Activated T-cell treated with anti-CD3 and anti-CD28 coated beads for 1 hour (primary cell): ENCODE data around the gene INF2.

Experiments used
- DNase-seq: peaks from one replicate; pipeline ENCODE4 v3.0.0-alpha.2; 2020; ENCODE audit warnings: low read depth

The INF2 gene

GRCh38 chr14:104751539-104752422, 62.4 kb downstream of the INF2 start:
- no peak for DNase-seq

DNA sequence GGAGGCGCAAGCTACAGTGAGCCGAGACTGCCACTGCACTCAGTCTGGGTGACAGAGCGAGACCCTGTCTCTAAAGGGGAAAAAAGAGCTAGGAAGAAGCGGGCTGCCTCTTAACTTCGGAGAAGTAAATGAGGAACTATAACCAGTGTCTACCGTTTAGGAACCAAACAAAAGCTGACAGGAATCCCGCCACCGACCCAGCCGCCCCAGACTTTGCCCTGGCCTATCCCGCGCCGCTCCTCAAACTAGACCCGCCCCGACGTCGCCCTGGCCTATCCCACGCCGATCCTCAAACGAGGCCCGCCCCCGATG, 63.0 kb downstream of the INF2 start:
- DNase-seq: no peak

DNA sequence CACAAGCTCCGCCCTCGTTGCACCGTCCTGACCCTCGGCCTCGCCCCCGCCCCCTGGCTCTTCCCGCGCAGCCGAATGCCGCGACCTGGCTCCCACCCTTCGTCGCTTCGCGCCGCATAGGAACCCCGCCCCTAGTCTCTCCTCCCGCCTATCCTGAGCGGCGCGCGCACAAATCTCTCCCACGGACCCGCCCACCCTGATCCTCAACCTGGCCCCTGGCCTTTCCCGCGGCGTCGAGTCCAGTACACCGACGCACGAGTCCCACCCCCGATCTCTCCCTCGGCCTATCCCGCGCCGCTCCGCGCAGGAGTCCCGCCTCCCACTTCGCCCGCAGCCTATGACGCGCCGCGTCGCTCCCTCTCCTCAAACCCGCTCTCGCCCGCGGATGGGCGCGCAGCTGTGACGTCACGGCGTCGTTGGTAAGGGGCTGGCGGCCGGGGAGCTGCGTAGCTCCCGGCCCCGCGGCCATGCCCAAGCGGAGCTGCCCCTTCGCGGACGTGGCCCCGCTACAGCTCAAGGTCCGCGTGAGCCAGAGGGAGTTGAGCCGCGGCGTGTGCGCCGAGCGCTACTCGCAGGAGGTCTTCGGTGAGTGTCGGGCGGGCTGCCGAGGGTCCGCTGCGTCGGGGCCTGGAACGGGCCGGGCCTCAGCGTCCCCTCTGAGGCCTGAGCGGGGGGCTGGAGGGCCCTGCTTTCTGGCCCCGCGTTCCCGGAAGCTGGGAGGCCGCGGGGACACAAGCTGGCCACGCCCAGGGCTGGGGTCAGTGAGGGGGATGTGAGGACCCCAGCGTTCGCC, 63.5 kb downstream of the INF2 start, which contains the start of gene SIVA1:
SIVA1 (plus strand) TSS at position 413 of the 793 bp plus-strand sequence; CDS start at position 468, 55 bp downstream.
- DNase-seq: peak; percentile 99

DNA sequence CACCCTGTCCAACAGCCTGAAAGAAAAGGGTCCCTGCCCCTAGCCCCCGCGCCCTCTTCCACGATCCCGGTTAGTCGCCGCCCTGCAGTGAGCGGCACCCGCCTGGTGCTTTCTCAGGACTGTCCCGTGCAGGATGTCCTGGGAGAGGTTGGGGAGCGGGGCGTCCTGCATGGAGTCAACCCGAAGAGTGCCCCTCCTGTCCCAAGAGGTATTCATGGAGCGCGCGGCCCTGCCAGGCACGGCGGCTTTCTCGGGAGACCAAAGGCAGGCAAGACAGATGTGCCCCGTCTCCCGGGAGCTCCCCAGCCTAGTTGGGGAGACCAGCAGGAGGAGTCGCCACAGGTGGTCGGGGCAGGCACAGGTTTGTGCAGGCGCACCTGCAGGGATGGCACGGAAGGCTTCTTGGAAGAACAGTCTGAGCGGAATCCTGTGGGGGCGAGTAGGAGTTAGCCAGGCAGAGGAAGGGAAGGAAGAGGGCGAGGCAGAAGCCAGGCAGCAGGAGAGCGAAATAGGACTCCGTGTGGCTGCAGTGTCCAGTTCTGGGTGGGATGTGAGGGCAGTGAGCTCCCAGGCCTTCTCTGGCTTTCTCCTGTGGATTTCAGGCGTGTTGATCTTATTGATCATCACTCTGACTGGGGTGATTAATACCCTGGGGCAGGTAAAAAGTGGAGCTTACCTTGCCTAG, 64.3 kb downstream of the INF2 start:
- no peak for DNase-seq

- no peak for DNase-seq
Observed at GRCh38 chr14:104754213-104754851, 64.9 kb downstream of the INF2 start.

GRCh38 chr14:104755621-104756020, 66.2 kb downstream of the INF2 start:
- DNase-seq: no peak

DNA sequence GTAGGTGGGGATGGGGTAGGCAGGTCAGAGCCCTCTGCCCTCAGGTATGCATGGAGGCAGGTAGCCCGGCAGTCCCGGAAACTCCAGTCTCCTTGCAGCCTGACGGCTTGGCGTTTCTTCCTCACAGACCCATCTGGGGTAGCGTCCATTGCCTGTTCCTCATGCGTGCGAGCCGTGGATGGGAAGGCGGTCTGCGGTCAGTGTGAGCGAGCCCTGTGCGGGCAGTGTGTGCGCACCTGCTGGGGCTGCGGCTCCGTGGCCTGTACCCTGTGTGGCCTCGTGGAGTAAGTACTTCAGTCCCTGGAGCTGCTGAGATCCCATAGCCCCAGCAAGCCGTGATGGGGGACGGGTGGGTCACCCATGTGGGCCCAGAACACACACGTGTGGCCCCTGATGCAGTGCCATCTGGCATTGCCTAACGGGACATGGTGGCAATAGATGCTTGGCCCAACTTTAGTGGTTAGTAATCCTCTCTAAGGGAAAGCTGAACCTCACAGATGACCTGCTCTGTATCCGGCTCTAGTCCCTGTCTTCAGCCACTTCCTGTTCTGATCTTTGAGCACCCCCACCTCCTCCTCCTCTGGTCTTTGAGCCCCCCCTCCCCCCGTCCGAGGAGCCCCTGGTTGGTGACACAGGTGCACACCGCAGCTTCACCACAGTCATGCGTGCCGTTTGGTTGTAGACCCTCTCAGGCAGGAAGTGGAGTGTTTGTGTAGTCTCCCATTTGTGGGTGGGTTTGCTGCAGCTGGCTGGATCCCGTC, 67.2 kb downstream of the INF2 start:
- no peak for DNase-seq

GRCh38 chr14:104757238-104757585, 67.8 kb downstream of the INF2 start:
- DNase-seq: no peak

- DNase-seq: no peak
Observed at GRCh38 chr14:104757681-104758392, 68.4 kb downstream of the INF2 start.

GRCh38 chr14:104758981-104759969, 69.9 kb downstream of the INF2 start:
- no peak for DNase-seq

GRCh38 chr14:104765517-104765916, 76.1 kb downstream of the INF2 start:
- DNase-seq: no peak

DNA sequence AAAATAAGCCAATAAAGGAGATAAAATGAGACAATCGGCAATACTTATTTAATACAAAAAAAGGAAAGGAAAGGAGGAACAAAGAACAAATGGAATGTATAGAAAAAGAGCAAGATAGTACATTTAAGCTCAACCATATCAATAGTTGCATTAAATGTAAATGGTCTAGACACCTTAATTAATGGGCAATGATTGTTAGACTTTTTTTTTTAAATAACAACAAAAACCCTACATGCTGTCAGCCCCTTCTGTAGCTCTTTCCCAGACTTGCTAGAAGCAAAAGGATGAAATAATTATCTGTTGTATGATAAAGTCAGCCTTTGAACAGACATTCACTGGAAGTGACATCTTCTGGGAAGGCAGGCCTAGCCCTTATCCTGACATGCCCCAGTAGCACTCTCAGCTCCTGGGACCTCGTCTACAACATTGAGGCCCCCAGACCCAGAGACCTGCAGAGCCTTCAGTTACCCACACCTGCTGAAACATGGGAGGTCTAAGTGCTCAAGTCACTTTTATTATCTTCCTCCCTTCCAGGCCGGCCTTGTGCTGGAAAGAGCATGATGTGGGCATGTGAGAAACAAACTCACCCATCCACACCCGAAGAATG, 76.9 kb downstream of the INF2 start:
- no peak for DNase-seq

DNA sequence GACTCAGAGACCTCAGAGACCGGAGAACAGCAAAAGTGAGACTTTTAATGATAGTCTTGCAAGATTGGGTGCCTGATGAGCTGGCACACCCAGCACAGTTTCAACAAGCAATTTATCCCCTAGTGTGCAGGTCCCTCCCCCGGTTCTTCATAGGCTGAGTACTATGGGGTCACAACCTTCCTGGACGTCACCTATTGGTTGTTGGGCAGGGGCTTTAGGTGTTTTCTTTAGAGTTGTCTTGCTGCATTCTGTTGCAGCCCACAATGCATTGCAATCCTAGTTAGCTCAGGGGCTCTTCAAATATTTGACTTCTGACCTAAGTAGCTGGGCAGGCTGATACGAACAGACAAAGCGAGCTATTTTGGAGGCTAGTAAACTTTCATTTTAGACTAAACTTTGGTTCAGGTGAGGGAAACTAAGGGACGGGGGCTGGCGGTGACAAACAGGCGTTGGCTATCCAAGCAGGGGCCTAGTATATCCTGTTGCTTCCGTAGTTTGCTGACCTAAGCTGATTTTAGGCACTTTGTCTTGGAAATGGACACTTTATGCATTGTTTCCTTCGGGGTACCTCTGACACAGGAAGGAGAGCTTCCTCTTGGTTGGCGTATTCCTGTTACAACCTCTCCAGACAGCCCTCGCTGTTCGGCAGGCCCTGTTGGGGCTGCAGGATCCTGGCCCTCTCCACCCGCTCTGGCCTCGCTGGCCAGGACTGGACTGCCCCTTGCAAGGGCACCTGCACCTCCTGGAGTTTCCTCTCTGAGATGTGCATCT, 77.6 kb downstream of the INF2 start:
- no peak for DNase-seq

DNA sequence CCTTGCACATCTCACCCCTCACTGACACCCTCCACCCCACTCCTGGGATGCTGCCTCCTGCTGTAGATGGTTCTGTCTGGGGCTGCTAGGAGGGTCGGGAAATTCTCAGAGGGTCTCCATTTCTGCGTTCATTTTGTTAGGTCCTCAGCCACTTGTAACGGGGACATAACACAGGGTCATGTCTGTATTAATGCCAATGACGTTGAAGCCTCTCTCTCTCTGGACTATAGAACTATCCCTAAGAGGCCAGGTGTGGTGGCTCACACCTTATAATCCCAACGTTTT, 78.2 kb downstream of the INF2 start:
- no peak for DNase-seq

GRCh38 chr14:104768437-104769323, 79.3 kb downstream of the INF2 start:
- peak; percentile 93 for DNase-seq

GRCh38 chr14:104769324-104770071, 80.1 kb downstream of the INF2 start:
- DNase-seq: no peak

DNA sequence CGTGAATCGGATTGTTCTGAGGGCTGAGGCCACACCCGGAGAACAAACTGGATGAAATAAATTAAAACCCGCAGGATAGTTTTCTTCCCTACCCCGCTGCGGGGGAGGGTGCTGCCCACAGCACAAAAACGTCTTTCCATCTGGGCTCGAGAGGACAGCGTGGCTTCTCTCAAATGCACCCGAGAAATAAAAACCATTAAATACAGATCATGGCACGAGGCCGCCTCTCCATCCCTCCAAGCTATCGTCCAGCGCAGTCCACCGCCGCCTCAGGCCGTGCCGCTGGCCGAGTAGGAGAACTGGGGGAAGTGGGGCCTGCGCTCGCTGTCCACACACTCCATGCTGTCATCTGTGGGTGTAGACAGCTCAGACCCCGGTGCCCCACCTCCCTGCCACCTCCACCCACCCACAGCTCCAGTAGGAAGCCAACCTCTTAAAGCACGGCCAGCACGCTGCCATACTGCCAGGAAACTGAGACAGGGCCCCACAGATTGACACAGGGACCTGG, 80.7 kb downstream of the INF2 start:
- no peak for DNase-seq
